ENCODE results near the gene PYHIN1.

PYHIN1 gene

DNA sequence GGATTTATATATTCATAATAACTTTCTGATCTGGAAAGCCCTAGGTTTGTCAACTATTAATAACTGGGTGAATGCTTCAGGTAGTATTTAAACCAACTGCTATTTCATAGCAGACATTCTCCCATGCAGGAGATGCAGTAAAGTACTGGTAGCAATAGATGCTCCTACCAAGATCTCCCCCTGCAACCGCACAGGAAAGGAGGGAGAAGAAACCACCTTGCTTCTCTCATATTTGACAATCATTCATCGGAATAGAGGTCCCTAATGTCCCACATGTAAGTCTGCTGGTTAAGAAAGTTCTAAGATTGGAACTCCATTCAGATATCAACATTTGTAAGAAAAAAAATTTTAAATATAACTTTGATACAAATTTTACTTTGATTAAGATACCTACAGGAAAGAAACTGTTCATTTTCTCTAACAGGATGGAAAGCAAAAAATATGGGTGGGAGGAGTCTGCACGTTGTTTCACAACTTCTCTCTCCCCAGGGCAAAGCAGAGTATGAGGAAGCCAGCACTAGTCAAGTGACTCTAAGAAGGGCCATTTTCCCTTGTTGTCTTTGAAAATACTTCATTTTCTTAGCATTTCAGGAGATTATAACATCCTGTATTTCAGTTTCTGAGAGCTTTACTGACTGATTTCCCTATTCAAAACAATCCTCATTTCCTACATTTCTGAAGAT lies at the start of gene PYHIN1:
Gene PYHIN1, plus strand, starts transcription at position 498 of the 683 bp plus-strand sequence. CDS start 5,359 bp downstream, outside the sequence.
- DNase-seq = no peak

- DNase-seq = no peak
These were observed 37.7 kb upstream of the PYHIN1 start for GRCh38 chr1:158893654-158894053.

DNA sequence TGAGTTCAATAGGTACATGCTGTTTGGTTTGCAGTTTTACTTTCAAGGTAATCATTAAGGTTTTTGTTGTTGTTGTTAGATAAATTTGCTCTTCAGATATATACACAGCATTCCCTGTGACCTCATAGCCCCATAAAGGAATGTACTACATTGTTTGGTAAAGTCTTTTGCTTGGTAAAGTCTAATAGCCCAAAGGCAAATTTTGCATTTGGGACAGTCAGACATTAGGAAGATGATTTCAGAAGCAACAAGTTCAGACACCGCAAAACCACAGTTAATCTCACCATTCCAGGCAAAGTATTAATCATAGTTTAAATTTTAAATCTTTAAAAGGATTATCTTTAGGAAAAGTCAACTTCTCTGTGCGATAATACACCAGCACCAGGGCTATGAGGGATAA lies 32.6 kb upstream of the PYHIN1 start:
- no peak for DNase-seq

DNA sequence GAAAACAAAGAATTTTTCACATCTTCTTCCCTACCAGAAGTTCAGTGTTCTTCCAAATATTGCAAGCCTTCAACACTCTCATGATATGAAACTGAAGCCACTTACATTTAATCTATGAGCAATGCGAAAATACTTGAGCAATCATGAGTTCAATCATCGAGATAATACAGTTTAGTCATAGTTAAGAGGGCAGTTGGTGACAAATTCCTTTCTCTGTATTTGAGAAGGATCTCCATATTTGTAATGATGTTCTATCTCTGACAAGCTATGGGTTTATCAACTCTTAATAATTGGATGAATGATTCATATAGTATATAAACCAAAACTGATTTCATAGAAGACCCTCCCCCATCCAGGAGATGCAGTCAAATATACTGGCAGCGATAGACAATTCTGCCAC lies 29.7 kb upstream of the PYHIN1 start:
- DNase-seq = no peak

GRCh38 chr1:158916085-158916484 lies 15.3 kb upstream of the PYHIN1 start:
- DNase-seq = no peak

DNA sequence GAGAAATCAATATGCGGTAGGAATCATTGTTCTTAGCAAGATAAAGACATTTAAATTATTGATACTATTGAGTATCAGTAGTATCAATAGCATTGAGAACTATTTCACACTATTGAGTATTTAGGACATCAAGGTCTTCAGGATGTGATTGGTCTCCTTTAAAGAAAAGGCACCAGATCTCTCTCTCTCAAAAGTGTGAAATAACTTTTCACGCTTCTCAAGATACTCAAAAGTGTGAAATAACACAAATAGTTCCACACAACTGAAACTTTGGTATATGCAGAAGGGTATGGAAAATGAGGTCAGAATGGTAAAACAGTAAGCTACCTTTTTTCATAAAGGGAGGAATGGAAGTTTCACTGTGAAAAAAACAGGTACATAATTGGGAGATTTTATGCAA lies 6.7 kb upstream of the PYHIN1 start:
- DNase-seq = no peak

- DNase-seq = no peak
These were observed 848 bp upstream of the PYHIN1 start for GRCh38 chr1:158930504-158930903.

- no peak for DNase-seq
These were observed 819 bp downstream of the PYHIN1 start for GRCh38 chr1:158932171-158932570.

DNA sequence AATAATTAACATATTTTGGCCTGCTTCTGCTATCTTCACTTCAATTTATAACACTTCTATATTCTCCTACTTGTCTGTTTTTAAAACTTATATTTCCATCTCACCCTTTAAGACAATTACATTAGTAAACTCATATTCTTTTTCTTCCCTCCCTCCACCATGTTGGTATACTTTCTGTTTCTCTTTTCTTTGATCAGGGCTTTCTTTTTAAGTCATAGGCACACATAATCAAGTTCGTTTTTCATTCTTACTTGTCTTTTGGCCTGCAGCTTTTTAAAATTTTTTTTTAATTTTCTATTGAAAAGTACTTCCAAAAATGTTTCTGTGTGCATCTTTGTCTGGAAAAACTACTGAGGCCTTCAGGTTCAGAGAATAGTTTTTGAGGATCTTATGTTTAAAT lies 2.3 kb downstream of the PYHIN1 start:
- no peak for DNase-seq

DNA sequence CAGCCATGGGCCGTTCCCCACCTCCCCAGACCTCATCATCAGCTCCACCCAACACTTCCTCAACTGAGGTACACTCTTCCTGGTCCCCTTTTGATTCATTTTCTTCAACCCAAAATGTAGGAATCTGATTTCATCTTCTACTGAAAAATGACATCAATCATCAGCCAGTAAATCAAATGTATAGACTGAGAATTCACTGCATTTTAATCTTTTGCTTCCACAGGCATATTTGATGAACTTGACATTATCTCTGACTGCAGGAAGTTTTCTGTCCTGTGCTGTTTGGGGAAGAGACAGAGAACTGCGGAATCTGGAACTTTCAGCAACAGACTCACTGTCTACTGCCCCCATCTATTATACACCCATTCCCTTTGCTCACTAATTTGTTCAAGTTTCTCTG lies 7.8 kb downstream of the PYHIN1 start:
- no peak for DNase-seq

- no peak for DNase-seq
These were observed 10.0 kb downstream of the PYHIN1 start for GRCh38 chr1:158941317-158941716.

DNA sequence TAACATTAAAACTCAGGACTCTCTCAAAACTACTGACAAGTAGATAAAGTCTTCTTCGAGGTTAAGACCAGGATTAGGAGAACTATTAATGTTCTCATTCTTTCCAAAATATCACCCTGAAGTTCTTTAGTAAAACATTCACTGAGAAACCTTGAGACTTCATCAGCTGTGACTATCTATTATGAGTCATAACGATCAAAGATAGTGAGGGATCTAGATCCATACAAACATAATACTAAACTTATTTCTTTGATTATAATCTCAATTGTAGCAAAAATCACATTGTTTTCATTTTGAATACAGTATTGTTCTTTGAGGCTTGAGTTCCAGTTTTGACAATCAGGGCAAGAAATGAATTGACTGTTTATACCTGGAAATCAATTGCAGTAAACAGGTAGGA lies 11.1 kb downstream of the PYHIN1 start:
- no peak for DNase-seq

- no peak for DNase-seq
These were observed 11.7 kb downstream of the PYHIN1 start for GRCh38 chr1:158943059-158943458.

DNA sequence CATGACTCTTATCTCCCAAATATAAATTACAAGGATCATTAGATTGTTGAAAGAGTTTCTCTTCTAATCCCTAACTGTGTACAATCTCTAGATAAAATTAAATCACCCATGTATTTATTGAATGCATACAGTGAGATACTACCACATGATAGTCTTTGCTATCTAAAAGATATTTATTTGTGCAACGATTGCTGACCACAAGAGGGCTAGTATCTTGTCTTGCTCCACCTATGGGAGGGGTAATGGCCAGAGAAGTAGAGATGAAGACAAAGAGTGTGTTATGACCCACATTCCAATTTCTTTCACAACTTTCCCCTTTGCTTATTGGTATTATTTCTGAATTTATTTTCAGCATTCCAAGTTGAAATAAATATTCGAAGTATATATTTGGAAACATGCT lies 13.7 kb downstream of the PYHIN1 start:
- DNase-seq = no peak

GRCh38 chr1:158946785-158947184 lies 15.4 kb downstream of the PYHIN1 start:
- no peak for DNase-seq

DNA sequence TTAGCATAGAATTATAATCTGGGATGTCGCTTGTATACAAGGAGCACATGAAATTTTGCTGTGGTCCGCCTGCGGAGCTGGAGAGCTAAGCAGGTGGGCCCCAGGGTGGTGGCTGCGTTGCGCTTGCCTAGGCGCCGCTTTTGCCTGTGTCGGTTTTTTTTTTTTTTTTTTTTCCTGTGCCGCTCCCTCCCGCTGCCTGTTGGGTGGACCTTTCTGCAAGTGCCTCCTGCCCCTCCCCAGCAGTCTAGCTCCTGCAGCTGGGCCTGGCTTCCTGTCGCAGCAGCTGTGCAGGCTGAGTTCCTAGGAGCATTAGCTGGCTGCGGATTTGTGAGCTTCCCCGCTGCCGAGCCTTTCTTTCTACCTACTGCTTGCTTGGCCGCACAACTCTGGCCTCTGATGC lies 20.6 kb downstream of the PYHIN1 start:
- no peak for DNase-seq

- DNase-seq = no peak
These were observed 21.1 kb downstream of the PYHIN1 start for GRCh38 chr1:158952416-158952815.

- no peak for DNase-seq
These were observed 29.8 kb downstream of the PYHIN1 start for GRCh38 chr1:158961178-158961577.

- no peak for DNase-seq
These were observed 31.6 kb downstream of the PYHIN1 start for GRCh38 chr1:158962983-158963382.

- no peak for DNase-seq
These were observed 37.8 kb downstream of the PYHIN1 start for GRCh38 chr1:158969166-158969565.

DNA sequence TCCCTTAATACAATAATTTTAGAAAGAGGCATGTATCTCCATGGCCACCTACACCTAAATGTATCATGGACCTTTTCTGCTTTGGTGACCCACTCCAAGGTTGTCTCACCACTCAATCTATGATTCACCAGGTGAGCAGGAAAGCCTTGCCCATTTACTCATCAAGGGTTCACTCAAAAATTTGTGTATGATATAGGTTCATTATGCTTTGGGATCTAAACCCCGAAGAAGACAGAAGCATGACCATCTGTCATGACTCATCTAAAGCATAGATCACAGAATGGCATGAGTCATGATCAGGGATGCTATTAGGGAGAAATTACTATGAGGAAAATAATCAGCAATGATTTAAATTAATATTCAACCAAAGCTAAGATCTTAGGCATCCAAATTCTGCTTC lies 38.5 kb downstream of the PYHIN1 start:
- no peak for DNase-seq

DNA sequence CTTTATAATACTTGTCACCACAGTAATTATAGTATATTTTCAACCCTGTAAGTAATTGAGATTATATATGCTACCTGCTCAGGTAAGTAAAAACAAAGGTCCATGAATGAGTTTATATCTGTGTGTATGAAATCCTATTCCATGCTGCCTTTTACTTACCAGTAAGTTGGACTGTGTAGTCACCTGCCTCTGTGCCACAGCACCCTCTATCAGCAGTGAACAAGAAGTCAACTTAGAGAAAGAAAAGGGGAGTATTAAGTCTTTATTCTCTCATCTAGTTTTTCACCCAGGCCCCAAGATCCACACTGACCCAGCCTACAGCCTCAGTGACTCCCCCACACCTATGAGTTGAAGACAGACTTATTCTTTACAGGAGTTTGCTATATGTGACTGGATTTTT lies 41.5 kb downstream of the PYHIN1 start:
- no peak for DNase-seq

DNA sequence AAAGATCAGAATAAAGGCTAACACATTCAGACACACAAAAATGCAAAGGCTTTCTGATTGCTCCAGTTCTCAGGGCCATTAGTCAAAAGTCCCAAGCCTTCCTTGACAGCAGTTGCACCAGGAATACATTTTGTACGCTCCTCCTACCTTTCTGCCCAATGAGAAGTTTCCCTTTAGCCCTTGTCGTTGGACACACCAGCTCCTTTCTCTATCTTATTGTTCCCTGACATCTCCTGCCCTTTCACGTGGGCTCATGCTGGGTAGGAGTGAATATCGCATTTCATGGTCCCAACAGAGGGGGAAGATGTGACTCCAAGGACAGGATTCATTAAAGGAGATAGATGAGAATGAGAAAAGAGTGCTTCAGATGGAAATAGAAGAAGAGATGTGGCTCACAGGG lies 44.9 kb downstream of the PYHIN1 start:
- DNase-seq = no peak

- DNase-seq = no peak
These were observed 47.4 kb downstream of the PYHIN1 start for GRCh38 chr1:158978730-158979129.

GRCh38 chr1:158979229-158979628 lies 47.9 kb downstream of the PYHIN1 start:
- DNase-seq = no peak

- DNase-seq = no peak
These were observed 51.9 kb downstream of the PYHIN1 start for GRCh38 chr1:158983235-158983634.
